Neuronal stem cell (in vitro differentiated cells): ENCODE results near the gene TPK1.

Experiments
- DNase-seq: peaks from one replicate; pipeline ENCODE4 v3.0.0-alpha.2; 2013; ENCODE audit warnings: low spot score
- H2AFZ ChIP-seq: one replicate; pipeline ENCODE4 v1.6.1; 2013; ENCODE audit warnings: mild to moderate bottlenecking, low read length, inconsistent platforms
- H2AK5ac ChIP-seq: 2 replicates; pipeline ENCODE4 v1.6.1; 2013; ENCODE audit warnings: low read depth, mild to moderate bottlenecking, inconsistent platforms, low read length, moderate library complexity, mixed read lengths
- H2BK120ac ChIP-seq: 2 replicates; pipeline ENCODE4 v1.6.1; 2013; ENCODE audit warnings: low read depth, mild to moderate bottlenecking, inconsistent platforms, low read length, moderate library complexity, mixed read lengths
- H2BK12ac ChIP-seq: one replicate; pipeline ENCODE4 v1.6.1; 2013; ENCODE audit warnings: low read length, inconsistent platforms
- H2BK15ac ChIP-seq: 2 replicates; pipeline ENCODE4 v1.6.1; 2013; ENCODE audit warnings: mild to moderate bottlenecking, low read length, inconsistent platforms, mixed read lengths
- H2BK5ac ChIP-seq: one replicate; pipeline ENCODE4 v1.6.1; 2013; ENCODE audit warnings: inconsistent platforms, mild to moderate bottlenecking, low read length, moderate library complexity
- H3K14ac ChIP-seq: one replicate; pipeline ENCODE4 v1.6.1; 2013; ENCODE audit warnings: low read length, inconsistent platforms
- H3K18ac ChIP-seq: 2 replicates; pipeline ENCODE4 v1.6.1; 2013; ENCODE audit warnings: low read length, inconsistent platforms
- H3K23ac ChIP-seq: 2 replicates; pipeline ENCODE4 v1.6.1; 2013; ENCODE audit warnings: low read depth, mild to moderate bottlenecking, mixed read lengths, low read length, inconsistent platforms; ENCODE audit not compliant: poor library complexity
- H3K27ac ChIP-seq: replicated peaks from 3 replicates; pipeline ENCODE4 v1.5.1; 2013; ENCODE audit warnings: low read length, inconsistent platforms
- H3K27me3 ChIP-seq, 3 experiments: 2 replicates each; pipeline ENCODE4 v1.6.1; 2013; ENCODE audit warnings: low read length in 3 of 3, mild to moderate bottlenecking in 2 of 3, inconsistent platforms in 1 of 3, low read depth in 1 of 3, mixed read lengths in 1 of 3, moderate library complexity in 1 of 3; ENCODE audit not compliant: control insufficient read depth in 3 of 3, insufficient read depth in 3 of 3
- H3K36me3 ChIP-seq, 2 donors: replicated peaks in 1 of 2; 2 replicates each; pipeline ENCODE4 v1.6.1; 2013; ENCODE audit warnings: low read length in 2 of 2; ENCODE audit not compliant: control insufficient read depth in 2 of 2, insufficient read depth in 2 of 2
- H3K4ac ChIP-seq: 2 replicates; pipeline ENCODE4 v1.6.1; 2013; ENCODE audit warnings: inconsistent platforms, mild to moderate bottlenecking, low read length, moderate library complexity
- H3K4me1 ChIP-seq, 2 donors: 1 replicate in 1 of 2; 2 replicates in 1 of 2; pipeline ENCODE4 v1.6.1; 2013; ENCODE audit warnings: low read length in 2 of 2, low read depth in 1 of 2; ENCODE audit not compliant: control insufficient read depth in 2 of 2, insufficient read depth in 1 of 2
- H3K4me2 ChIP-seq: one replicate; pipeline ENCODE4 v1.6.1; 2013; ENCODE audit warnings: mild to moderate bottlenecking, low read length, inconsistent platforms; ENCODE audit not compliant: insufficient read depth, poor library complexity, severe bottlenecking
- H3K4me3 ChIP-seq, 2 donors: 2 replicates each; pipeline ENCODE4 v1.5.1; 2013; ENCODE audit warnings: low read length in 2 of 2, mild to moderate bottlenecking in 2 of 2, inconsistent platforms in 1 of 2, moderate library complexity in 1 of 2
- H3K79me1 ChIP-seq: one replicate; pipeline ENCODE4 v1.6.1; 2013; ENCODE audit warnings: low read depth, mild to moderate bottlenecking, inconsistent platforms, low read length, moderate library complexity
- H3K9ac ChIP-seq: one replicate; pipeline ENCODE4 v1.6.1; 2013; ENCODE audit warnings: mild to moderate bottlenecking, low read depth, low read length, inconsistent platforms; ENCODE audit not compliant: poor library complexity
- H3K9me3 ChIP-seq, 2 donors: replicated peaks in 1 of 2; 2 replicates each; pipeline versions ENCODE3 to v1.6.1; 2013; ENCODE audit warnings: low read length in 2 of 2, mild to moderate bottlenecking in 2 of 2, inconsistent platforms in 1 of 2, low read depth in 1 of 2, mixed read lengths in 1 of 2, moderate library complexity in 1 of 2; ENCODE audit not compliant: control insufficient read depth in 2 of 2, insufficient read depth in 1 of 2
- H4K8ac ChIP-seq: one replicate; pipeline ENCODE4 v1.6.1; 2013; ENCODE audit warnings: low read depth, mild to moderate bottlenecking, inconsistent platforms, low read length, moderate library complexity
- H4K91ac ChIP-seq: one replicate; pipeline ENCODE4 v1.6.1; 2013; ENCODE audit warnings: low read length, low read depth, mild to moderate bottlenecking, inconsistent platforms; ENCODE audit not compliant: poor library complexity
- WGBS, 2 donors: extraction: QIAGEN DNeasy Blood & Tissue Kit; methylation state at CpG; one replicate each; pipeline ENCODE4 v1.1.7; 2013; ENCODE audit warnings: missing lambda C conversion rate in 2 of 2, mixed read lengths in 1 of 2; ENCODE audit not compliant: insufficient read length in 2 of 2, insufficient replicate concordance in 1 of 2; ENCODE audit errors: extremely low coverage in 2 of 2; 5-methylcytosine and 5-hydroxymethylcytosine counted together

Gene TPK1

DNA sequence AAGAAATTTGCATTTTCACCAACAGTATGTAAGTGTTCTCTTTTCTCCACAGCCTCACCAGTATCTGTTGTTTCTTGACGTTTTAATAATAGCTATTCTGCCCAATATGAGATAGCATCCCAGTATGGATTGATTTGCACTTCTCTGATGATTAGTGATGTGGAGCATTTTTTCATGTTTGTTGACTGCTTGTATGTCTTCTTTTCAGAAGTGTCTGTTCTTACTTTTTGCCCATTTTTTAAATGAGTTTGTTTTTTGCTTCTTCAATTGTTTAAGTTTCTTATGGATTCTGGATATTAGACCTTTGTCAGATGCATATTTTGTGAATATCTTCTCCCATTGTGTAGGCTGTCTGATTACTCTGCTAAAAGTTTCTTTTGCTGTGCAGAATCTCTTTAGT is 12.2 kb upstream of the TPK1 start:
- H3K18ac ChIP-seq = no peak overlapping the region
- no peak overlapping the region for H2AK5ac ChIP-seq
- H3K27me3 ChIP-seq = no peaks in the 10 kb centered on the region
- no CpG with 5 or more reads among the region's 1 CpG for whole genome bisulfite sequencing, 2 donors
- H2BK5ac ChIP-seq = no peak overlapping the region
- H3K36me3 ChIP-seq = no peaks in the 10 kb centered on the region
- no peaks in the 10 kb centered on the region for H3K4me1 ChIP-seq
- no peaks in the 10 kb centered on the region for H3K9me3 ChIP-seq
- DNase-seq = no peak
- no peak overlapping the region for H4K91ac ChIP-seq
- H3K9ac ChIP-seq = no peak overlapping the region
- H3K23ac ChIP-seq = no peak overlapping the region
- no peak overlapping the region for H3K4me2 ChIP-seq
- no peak overlapping the region for H3K4me3 ChIP-seq
- no peak overlapping the region for H4K8ac ChIP-seq
- no peak overlapping the region for H2BK15ac ChIP-seq
- no peak overlapping the region for H2BK12ac ChIP-seq
- no peaks in the 10 kb centered on the region for H3K79me1 ChIP-seq
- no peak overlapping the region for H2AFZ ChIP-seq
- no peak overlapping the region for H3K14ac ChIP-seq
- H3K27ac ChIP-seq = no peak overlapping the region
- no peak overlapping the region for H3K4ac ChIP-seq
- H2BK120ac ChIP-seq = no peak overlapping the region

- no peak overlapping the region for H2BK5ac ChIP-seq
- DNase-seq = no peak
- no peaks in the 10 kb centered on the region for H3K36me3 ChIP-seq
- H3K27me3 ChIP-seq = no peaks in the 10 kb centered on the region
- no peak overlapping the region for H3K4me2 ChIP-seq
- no peak overlapping the region for H3K9ac ChIP-seq
- no peak overlapping the region for H2BK15ac ChIP-seq
- H3K27ac ChIP-seq = no peak overlapping the region
- H3K9me3 ChIP-seq = no peaks in the 10 kb centered on the region
- no peak overlapping the region for H4K8ac ChIP-seq
- H2BK120ac ChIP-seq = no peak overlapping the region
- no peak overlapping the region for H3K4me3 ChIP-seq
- H3K79me1 ChIP-seq = no peaks in the 10 kb centered on the region
- H2BK12ac ChIP-seq = no peak overlapping the region
- H3K4ac ChIP-seq = no peak overlapping the region
- H4K91ac ChIP-seq = no peak overlapping the region
- WGBS, 2 donors = no CpG with 5 or more reads among the region's 6 CpGs
- no peak overlapping the region for H2AK5ac ChIP-seq
- H3K4me1 ChIP-seq = peaks cover 0 to 3% of the 10 kb centered on the region in 2 donors
- H3K23ac ChIP-seq = no peak overlapping the region
- H3K18ac ChIP-seq = no peak overlapping the region
- no peak overlapping the region for H3K14ac ChIP-seq
- peak overlapping the region; percentile 66 for H2AFZ ChIP-seq
Observed at GRCh38 chr7:144842377-144842851, 6.6 kb upstream of the TPK1 start.

DNA sequence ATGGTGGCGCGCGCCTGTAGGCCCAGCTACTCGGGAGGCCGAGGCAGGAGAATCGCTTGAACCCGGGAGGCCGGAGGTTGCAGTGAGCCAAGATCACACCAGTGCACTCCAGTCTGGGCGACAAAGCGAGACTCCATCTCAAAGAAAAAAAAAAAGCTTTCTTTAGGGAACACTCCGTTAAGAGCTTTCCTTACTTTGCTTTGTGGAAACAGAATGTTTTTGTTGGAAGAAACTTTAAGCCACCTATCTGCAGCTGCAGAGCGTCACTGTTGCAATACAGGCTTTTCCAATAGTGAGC is 641 bp upstream of the TPK1 start:
- Histone ChIP-seq H4K8ac (no peak overlapping the region), H3K9me3 (peaks cover 0 to 3% of the 10 kb centered on the region in 2 donors), H4K91ac (no peak overlapping the region), H3K79me1 (no peaks in the 10 kb centered on the region), H3K9ac (no peak overlapping the region), H3K27me3 (no peaks in the 10 kb centered on the region), H2AFZ (peak overlapping the region; percentile 94), H2BK12ac (no peak overlapping the region), H3K23ac (no peak overlapping the region), H2BK5ac (no peak overlapping the region), H3K18ac (no peak overlapping the region), H2BK120ac (no peak overlapping the region), H3K36me3 (no peaks in the 10 kb centered on the region), H2AK5ac (no peak overlapping the region), H3K4me3 (no peak overlapping the region), H3K14ac (no peak overlapping the region), H3K4ac (no peak overlapping the region), H3K4me2 (peak overlapping the region; percentile 67), H3K27ac (no peak overlapping the region), H3K4me1 (peaks cover 0 to 2% of the 10 kb centered on the region in 2 donors), H2BK15ac (no peak overlapping the region)
- no peak for DNase-seq
- WGBS, 2 donors = no CpG with 5 or more reads among the region's 12 CpGs

DNA sequence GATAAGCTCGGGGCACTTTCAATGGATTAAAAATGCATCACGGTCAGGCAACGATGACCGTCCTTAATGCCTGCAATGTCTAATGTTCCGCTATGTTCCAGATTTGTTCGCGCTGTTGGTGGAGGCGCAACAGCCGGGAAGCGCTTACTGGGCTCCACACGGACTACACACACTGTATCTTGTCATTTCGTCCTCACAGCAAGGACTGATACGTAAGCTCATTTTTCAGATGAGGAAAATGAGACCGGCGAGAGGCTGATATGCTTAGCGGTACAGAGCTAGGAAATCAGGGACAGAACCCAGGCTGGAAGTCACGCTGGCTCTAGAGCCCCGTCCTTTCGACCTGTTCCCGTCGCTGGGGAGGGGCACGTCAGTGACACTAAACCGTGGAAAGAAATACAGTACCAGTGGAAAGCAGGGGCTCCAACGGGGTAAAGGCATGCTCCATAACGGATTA is 670 bp downstream of the TPK1 start:
- no peak overlapping the region for H2BK5ac ChIP-seq
- H3K18ac ChIP-seq = peak overlapping the region; percentile 42
- H3K9ac ChIP-seq = peak overlapping the region; percentile 60
- no peak overlapping the region for H3K4ac ChIP-seq
- peak overlapping the region; percentile 75 for H3K4me2 ChIP-seq
- no peak overlapping the region for H3K14ac ChIP-seq
- no peak overlapping the region for H3K23ac ChIP-seq
- H2AK5ac ChIP-seq = no peak overlapping the region
- no peaks in the 10 kb centered on the region for H3K36me3 ChIP-seq
- H4K8ac ChIP-seq = no peak overlapping the region
- WGBS, 2 donors = no CpG with 5 or more reads among the region's 25 CpGs
- no peaks in the 10 kb centered on the region for H3K27me3 ChIP-seq
- H3K4me3 ChIP-seq = peak overlapping the region; percentile 65 to 84
- H4K91ac ChIP-seq = no peak overlapping the region
- H3K79me1 ChIP-seq = no peaks in the 10 kb centered on the region
- H2BK120ac ChIP-seq = no peak overlapping the region
- H3K4me1 ChIP-seq = peaks cover 0 to 2% of the 10 kb centered on the region in 2 donors
- DNase-seq = no peak
- peak overlapping the region; percentile 94 for H2AFZ ChIP-seq
- peak overlapping the region; percentile 77 for H3K27ac ChIP-seq
- peaks cover 0 to 3% of the 10 kb centered on the region in 2 donors for H3K9me3 ChIP-seq
- no peak overlapping the region for H2BK12ac ChIP-seq
- H2BK15ac ChIP-seq = no peak overlapping the region
